Gastrocnemius medialis (tissue), 4 donors: Measurements from ENCODE around the gene EHD1.

Experiments
- CTCF ChIP-seq, 5 experiments: fragments of 450-650 bp in 3 of 5; fragments of 200-600 bp in 2 of 5; sonication (generic) in 2 of 5; IDR thresholded peaks in 4 of 5; conservative IDR thresholded peaks in 1 of 5; 1 replicate in 4 of 5; 2 replicates in 1 of 5; pipeline ENCODE4 v1.5.1; 2016 to 2019; ENCODE audit warnings: antibody characterized with exemption in 5 of 5, mild to moderate bottlenecking in 3 of 5, moderate library complexity in 3 of 5
- POLR2A ChIP-seq, 2 donors: fragments of 450-650 bp; IDR thresholded peaks; one replicate each; pipeline ENCODE4 v1.6.1; 2017; ENCODE audit warnings: antibody characterized with exemption in 2 of 2, mild to moderate bottlenecking in 2 of 2, moderate library complexity in 2 of 2

- TF ChIP-seq CTCF (IDR thresholded peaks at IDR 0.05 in 4 of 5, conservative IDR thresholded peaks at IDR 0.05 in 1 of 5), result no peak
- no peak for TF ChIP-seq POLR2A (IDR thresholded peaks at IDR 0.05)
Observed at GRCh38 chr11:64867748-64868462, 10.5 kb downstream of the EHD1 start.
